Neural progenitor cell (in vitro differentiated cells): Measurements from ENCODE around the gene SERP2.

Source experiments
- CTCF ChIP-seq: fragments of 200-600 bp; sonication (generic); IDR thresholded peaks from 2 replicates; pipeline ENCODE4 v1.5.1; 2017; ENCODE audit warnings: antibody characterized with exemption, mild to moderate bottlenecking
- EZH2 ChIP-seq: fragments of 200-600 bp; sonication (generic); IDR thresholded peaks from 2 replicates; pipeline ENCODE4 v1.6.1; 2017; ENCODE audit warnings: antibody characterized with exemption, mild to moderate bottlenecking, moderate library complexity
- EZH2phosphoT487 ChIP-seq: fragments of 200-600 bp; sonication (generic); IDR thresholded peaks from 2 replicates; pipeline ENCODE4 v1.6.1; 2017; ENCODE audit warnings: antibody characterized with exemption

- TF ChIP-seq CTCF = no peak
- no peak for TF ChIP-seq EZH2
- no peak for TF ChIP-seq EZH2phosphoT487
Observed at GRCh38 chr13:44352202-44352601, 21.4 kb upstream of the SERP2 start.
